SK-N-SH treated with all-trans-retinoic acid at 6 μM for 48 hours (cell line): ENCODE data around the gene GABBR1.

Source experiments
- BACH2 ChIP-seq: fragments of 250-450 bp; sonication (Bioruptor Pico); IDR thresholded peaks from 2 replicates; pipeline ENCODE4 v1.9.0; 2021; ENCODE audit warnings: mild to moderate bottlenecking, borderline replicate concordance
- ISL1 ChIP-seq: fragments of 250-450 bp; sonication (Bioruptor Pico); IDR thresholded peaks from 2 replicates; pipeline ENCODE4 v2.1.2; 2022; ENCODE audit warnings: mild to moderate bottlenecking, moderate library complexity
- RARB ChIP-seq: fragments of 250-450 bp; sonication (Bioruptor Pico); IDR thresholded peaks from 2 replicates; pipeline ENCODE4 v1.8.0; 2021; ENCODE audit warnings: mild to moderate bottlenecking, moderate library complexity
- TCF4 ChIP-seq: fragments of 250-450 bp; sonication (Bioruptor Pico); IDR thresholded peaks from 2 replicates; pipeline ENCODE4 v1.8.0; 2021; ENCODE audit warnings: mild to moderate bottlenecking, moderate library complexity, borderline replicate concordance
- ZFP3 ChIP-seq: fragments of 250-450 bp; sonication (Bioruptor Pico); IDR thresholded peaks from 2 replicates; pipeline ENCODE4 v1.5.0; 2020; ENCODE audit warnings: mild to moderate bottlenecking, moderate library complexity
- ZNF8 ChIP-seq: fragments of 450-650 bp; formaldehyde crosslinking; IDR thresholded peaks from 2 replicates; pipeline ENCODE4 v1.5.0; 2020; ENCODE audit warnings: mild to moderate bottlenecking, moderate library complexity
- TF ChIP-seq, protein P1 (sequence below): fragments of 250-450 bp; sonication (Bioruptor Pico); IDR thresholded peaks from 2 replicates; pipeline ENCODE4 v1.8.0; 2020; ENCODE audit warnings: mild to moderate bottlenecking, moderate library complexity, borderline replicate concordance
- TF ChIP-seq, protein P2 (sequence below): fragments of 250-450 bp; sonication (Bioruptor Pico); IDR thresholded peaks from 2 replicates; pipeline ENCODE4 v1.5.1; 2020; ENCODE audit warnings: low read depth, mild to moderate bottlenecking, moderate library complexity

DNA sequence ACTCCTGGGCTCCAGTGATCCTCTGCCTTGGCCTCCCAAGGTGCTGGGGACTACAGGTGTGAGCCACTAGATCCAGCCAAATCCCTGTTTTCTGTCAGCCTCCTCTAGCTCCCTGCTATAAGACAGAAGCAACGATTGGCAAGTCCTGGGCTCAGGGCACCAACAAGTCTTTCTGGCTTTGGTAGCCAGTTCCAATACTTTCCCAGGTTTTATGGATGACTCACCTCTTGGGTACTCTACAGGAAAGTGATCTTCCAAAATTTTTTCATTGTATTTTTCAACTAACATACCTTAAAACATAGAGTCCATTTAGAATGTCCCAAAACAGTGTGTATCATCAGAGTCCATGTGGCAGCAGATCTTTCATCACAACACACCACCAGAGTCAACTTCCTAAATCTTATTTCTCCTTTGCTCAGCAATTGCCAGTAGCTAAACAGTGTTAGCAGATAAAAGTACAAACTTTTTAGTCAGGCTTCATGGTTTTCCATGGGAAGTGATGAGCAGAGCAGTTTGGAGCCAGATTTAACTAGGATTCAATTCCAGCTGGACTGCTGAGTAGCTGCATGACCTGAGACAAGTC is 13.3 kb downstream of the GABBR1 start:
- TF ChIP-seq, protein P1, sequence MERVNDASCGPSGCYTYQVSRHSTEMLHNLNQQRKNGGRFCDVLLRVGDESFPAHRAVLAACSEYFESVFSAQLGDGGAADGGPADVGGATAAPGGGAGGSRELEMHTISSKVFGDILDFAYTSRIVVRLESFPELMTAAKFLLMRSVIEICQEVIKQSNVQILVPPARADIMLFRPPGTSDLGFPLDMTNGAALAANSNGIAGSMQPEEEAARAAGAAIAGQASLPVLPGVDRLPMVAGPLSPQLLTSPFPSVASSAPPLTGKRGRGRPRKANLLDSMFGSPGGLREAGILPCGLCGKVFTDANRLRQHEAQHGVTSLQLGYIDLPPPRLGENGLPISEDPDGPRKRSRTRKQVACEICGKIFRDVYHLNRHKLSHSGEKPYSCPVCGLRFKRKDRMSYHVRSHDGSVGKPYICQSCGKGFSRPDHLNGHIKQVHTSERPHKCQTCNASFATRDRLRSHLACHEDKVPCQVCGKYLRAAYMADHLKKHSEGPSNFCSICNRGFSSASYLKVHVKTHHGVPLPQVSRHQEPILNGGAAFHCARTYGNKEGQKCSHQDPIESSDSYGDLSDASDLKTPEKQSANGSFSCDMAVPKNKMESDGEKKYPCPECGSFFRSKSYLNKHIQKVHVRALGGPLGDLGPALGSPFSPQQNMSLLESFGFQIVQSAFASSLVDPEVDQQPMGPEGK (CRISPR knock-in tag): no peak
- TF ChIP-seq ZNF8 (CRISPR knock-in tag) (no peak), BACH2 (CRISPR knock-in tag) (no peak), ISL1 (no peak), TCF4 (CRISPR knock-in tag) (no peak), RARB (CRISPR knock-in tag) (no peak), ZFP3 (CRISPR knock-in tag) (no peak)
- TF ChIP-seq, protein P2, sequence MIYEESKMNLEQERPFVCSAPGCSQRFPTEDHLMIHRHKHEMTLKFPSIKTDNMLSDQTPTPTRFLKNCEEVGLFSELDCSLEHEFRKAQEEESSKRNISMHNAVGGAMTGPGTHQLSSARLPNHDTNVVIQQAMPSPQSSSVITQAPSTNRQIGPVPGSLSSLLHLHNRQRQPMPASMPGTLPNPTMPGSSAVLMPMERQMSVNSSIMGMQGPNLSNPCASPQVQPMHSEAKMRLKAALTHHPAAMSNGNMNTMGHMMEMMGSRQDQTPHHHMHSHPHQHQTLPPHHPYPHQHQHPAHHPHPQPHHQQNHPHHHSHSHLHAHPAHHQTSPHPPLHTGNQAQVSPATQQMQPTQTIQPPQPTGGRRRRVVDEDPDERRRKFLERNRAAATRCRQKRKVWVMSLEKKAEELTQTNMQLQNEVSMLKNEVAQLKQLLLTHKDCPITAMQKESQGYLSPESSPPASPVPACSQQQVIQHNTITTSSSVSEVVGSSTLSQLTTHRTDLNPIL (CRISPR knock-in tag): no peak
